Large intestine (tissue), 3 donors: ENCODE measurements around the gene SPRED1. TPM values are rescaled to one million over a fixed set of nuclear protein-coding genes. Genes with fewer than 3 reads are reported as not detected.

Experiments used
- DNase-seq, 2 donors: peaks; one replicate each; pipeline versions ENCODE4 v3.0.0 to v3.0.0-alpha.2; 2013
- H3K27ac ChIP-seq: one replicate; pipeline ENCODE4 v1.5.1; 2013; ENCODE audit warnings: low read length
- H3K27me3 ChIP-seq: 2 replicates; pipeline ENCODE4 v1.6.1; 2013; ENCODE audit warnings: low read length; ENCODE audit not compliant: control insufficient read depth, insufficient read depth
- H3K36me3 ChIP-seq: 2 replicates; pipeline ENCODE4 v1.6.1; 2013; ENCODE audit warnings: low read length; ENCODE audit not compliant: control insufficient read depth, insufficient read depth
- H3K4me1 ChIP-seq: one replicate; pipeline ENCODE4 v1.6.1; 2013; ENCODE audit warnings: low read length; ENCODE audit not compliant: control insufficient read depth, insufficient read depth
- H3K4me3 ChIP-seq: one replicate; pipeline ENCODE4 v1.5.1; 2013; ENCODE audit warnings: low read length
- H3K9me3 ChIP-seq: one replicate; pipeline ENCODE4 v1.6.1; 2013; ENCODE audit warnings: mild to moderate bottlenecking, low read depth, low read length, moderate library complexity; ENCODE audit not compliant: control insufficient read depth
- WGBS: methylation state at CpG from one replicate; pipeline ENCODE4 v1.1.5; 2013; ENCODE audit warnings: low lambda C conversion rate; ENCODE audit not compliant: insufficient coverage; 5-methylcytosine and 5-hydroxymethylcytosine counted together
- polyA plus RNA-seq: library from polyadenylated mRNA; unstranded; fragments of 120-200 nt; gene quantifications from one replicate; pipeline ENCODE4 v1.2.1, GENCODE V29; 2013

Gene SPRED1
- polyA plus RNA-seq, 1 donor = 28.2 TPM

DNA sequence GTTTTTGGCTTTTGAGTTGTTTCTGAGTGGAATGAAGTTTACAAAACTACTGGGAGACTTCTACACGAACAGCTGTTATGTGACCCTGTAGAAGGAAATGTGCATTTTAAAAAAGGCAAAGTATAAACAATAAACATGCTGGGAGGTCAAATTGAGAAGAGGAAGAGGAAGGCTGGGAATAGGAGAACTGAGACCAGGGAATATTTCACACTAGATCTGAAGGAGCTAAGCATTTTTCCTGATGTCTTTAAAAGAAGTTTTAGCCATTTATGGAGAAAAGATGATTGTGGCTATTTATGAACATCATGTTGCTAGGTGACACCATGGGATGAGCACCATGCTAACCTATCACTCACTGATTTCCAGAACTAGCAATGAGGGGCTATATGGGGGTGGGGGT lies 125.0 kb downstream of the SPRED1 start:
- peak in 1 of 2 donors; percentile 5 for DNase-seq
- 71% methylated on average over 1 of the region's 1 CpG for WGBS

DNA sequence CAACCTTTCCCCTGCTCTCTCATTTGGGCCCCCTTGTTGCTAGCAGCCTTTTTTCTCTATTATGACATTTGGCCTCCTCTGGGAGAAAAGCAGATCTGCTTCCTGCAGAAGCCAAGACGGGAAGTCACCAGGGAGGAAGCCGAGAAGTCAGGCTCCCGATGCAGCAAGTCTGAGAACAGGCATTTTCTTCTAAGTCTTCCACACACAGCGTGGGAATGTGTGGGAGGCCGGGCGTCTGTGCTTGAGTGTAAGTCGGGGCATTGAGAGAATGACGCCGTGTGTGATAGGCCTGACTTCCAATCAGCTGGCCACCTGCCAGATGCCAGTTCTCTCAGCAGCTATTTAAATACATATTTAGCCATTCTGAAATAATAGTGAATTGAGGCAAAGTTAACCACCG lies 125.5 kb downstream of the SPRED1 start:
- DNase-seq = peak; percentile 6 to 12
- no peaks in the 10 kb centered on the region for H3K9me3 ChIP-seq
- H3K4me3 ChIP-seq = no peak overlapping the region
- peak overlapping the region; percentile 13 for H3K27ac ChIP-seq
- 43% methylated on average over 1 of the region's 10 CpGs for WGBS
- no peaks in the 10 kb centered on the region for H3K36me3 ChIP-seq
- no peaks in the 10 kb centered on the region for H3K4me1 ChIP-seq
- peaks cover 3% of the 10 kb centered on the region for H3K27me3 ChIP-seq

More for the DNA sequence above, 125.0 kb downstream of the SPRED1 start:
- no peaks in the 10 kb centered on the region for H3K4me1 ChIP-seq
- no peak overlapping the region for H3K4me3 ChIP-seq
- no peaks in the 10 kb centered on the region for H3K36me3 ChIP-seq
- H3K27me3 ChIP-seq = peaks cover 3% of the 10 kb centered on the region
- peak overlapping the region; percentile 13 for H3K27ac ChIP-seq
- no peaks in the 10 kb centered on the region for H3K9me3 ChIP-seq

DNA sequence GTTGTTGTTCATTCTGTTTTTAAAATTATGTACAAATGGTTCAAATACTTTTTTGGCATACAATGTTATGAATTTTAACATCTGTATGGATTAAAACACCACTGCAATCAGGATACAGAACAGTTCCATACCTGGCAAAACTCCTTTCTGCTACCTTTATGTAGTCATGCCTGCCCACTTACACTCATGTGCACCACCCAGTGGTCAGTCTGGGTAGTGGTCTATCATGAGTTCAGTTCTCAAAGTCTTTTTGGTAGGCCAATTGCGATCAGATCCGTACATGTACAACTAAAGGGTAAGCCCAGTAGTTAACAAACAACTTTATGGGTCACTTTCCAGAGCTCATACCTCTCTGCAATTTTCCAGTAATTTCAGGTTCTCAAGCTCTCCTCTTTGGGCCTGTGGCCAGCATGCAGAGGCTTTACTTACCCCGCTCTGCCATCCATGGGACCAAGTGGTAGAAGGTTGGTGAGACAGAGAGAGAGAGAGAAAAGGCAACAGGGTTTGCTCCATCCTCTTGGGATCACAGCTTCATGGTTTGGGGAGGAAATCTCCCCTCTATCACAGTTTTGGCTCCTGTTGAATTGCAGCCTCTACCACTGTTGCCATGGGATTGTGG lies 137.4 kb downstream of the SPRED1 start:
- Histone ChIP-seq H3K4me1 (no peaks in the 10 kb centered on the region), H3K9me3 (no peaks in the 10 kb centered on the region), H3K27me3 (no peaks in the 10 kb centered on the region), H3K36me3 (no peaks in the 10 kb centered on the region), H3K27ac (no peak overlapping the region), H3K4me3 (no peak overlapping the region)
- peak; percentile 33 to 52 for DNase-seq
- WGBS = no CpG with 5 or more reads among the region's 3 CpGs

DNA sequence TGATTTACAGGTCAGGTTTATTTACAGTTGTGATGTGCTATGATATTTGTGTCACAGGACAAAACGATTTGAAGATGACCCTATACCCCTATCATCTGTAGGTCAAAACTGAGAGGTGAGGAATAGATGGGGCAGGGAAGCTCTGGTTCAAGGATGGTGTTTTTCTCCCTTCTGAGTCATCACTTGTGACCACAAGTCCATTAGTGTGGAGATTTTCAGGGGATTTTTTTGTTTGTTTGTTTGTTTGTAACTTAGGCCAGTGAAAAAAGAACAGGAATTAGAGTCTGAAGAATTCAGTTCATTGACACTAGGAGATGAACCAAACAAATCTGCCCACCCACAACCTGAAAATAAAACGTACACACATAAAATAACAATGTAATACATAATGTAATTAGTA lies 138.6 kb downstream of the SPRED1 start:
- no peak for DNase-seq
- Histone ChIP-seq H3K27me3 (no peaks in the 10 kb centered on the region), H3K4me3 (no peak overlapping the region), H3K36me3 (no peaks in the 10 kb centered on the region), H3K4me1 (no peaks in the 10 kb centered on the region), H3K27ac (no peak overlapping the region), H3K9me3 (no peaks in the 10 kb centered on the region)
- WGBS = 53% methylated on average over 2 of the region's 2 CpGs

DNA sequence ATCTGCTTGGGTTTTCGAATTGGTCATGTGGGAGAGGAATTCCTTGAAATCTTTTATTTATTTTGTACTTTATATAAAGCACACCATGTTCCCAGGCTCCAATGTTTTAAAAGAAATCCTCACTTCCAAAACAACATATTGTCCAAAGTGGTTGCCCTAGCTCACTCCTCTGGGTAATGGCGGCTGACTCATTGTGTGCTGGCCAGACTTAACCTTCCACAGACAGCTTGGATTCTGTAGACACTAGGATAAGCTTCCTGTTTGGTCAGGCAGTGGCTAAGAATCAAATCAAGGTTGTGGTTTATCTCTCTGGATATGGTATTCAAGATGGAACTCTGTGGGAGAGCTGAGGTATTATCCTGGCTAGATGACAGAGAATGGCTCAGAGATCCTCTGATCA lies 145.5 kb downstream of the SPRED1 start:
- H3K27me3 ChIP-seq = peaks cover 2% of the 10 kb centered on the region
- WGBS = no CpG with 5 or more reads among the region's 2 CpGs
- H3K36me3 ChIP-seq = no peaks in the 10 kb centered on the region
- H3K4me1 ChIP-seq = no peaks in the 10 kb centered on the region
- H3K27ac ChIP-seq = no peak overlapping the region
- no peak for DNase-seq
- H3K9me3 ChIP-seq = no peaks in the 10 kb centered on the region
- no peak overlapping the region for H3K4me3 ChIP-seq

DNA sequence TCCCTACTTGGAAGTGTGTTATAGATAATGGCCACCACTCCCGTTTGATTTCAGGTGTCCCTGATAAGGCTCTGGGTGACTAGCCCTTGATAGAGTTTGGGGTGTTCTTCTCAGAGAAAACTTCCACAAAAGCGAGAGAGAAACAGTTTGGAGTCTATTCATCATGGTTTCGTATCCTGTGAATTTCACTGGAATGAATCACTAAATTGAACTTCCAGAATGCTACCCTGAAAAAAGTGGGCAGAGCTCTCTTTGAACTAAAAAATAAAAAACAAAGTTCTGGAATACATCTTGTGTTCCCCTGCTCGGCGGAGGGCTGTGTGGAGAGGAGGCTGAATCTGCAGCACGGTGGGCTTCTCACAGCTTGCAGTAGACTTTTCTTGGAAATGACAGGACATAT lies 148.5 kb downstream of the SPRED1 start:
- Histone ChIP-seq H3K27ac (no peak overlapping the region), H3K4me1 (no peaks in the 10 kb centered on the region), H3K4me3 (no peak overlapping the region), H3K36me3 (no peaks in the 10 kb centered on the region), H3K9me3 (no peaks in the 10 kb centered on the region), H3K27me3 (peaks cover 2% of the 10 kb centered on the region)
- no CpG with 5 or more reads among the region's 6 CpGs for WGBS
- no peak for DNase-seq

DNA sequence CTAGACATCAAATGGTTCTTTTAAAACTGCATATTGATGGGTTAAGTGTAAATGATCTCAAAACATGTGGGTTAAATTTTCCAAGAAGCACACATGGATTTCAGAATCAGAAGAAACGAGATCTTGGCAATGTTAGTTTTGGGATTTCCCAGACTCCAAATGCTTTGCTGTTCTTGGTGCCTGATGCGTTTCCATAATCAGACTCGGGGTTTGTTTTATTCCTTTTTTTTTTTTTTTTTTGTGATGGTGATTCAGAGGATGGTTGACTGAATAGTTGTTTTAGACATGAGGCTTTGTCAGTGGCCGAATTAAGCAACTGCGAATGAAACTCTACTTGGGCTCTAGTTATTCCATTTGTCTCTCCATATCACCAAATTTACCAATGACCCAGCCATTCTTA lies 149.1 kb downstream of the SPRED1 start:
- H3K4me3 ChIP-seq = no peak overlapping the region
- no peak for DNase-seq
- H3K9me3 ChIP-seq = no peaks in the 10 kb centered on the region
- WGBS = 90% methylated on average over 3 of the region's 5 CpGs
- H3K36me3 ChIP-seq = no peaks in the 10 kb centered on the region
- H3K27me3 ChIP-seq = peaks cover 2% of the 10 kb centered on the region
- H3K27ac ChIP-seq = no peak overlapping the region
- H3K4me1 ChIP-seq = no peaks in the 10 kb centered on the region

DNA sequence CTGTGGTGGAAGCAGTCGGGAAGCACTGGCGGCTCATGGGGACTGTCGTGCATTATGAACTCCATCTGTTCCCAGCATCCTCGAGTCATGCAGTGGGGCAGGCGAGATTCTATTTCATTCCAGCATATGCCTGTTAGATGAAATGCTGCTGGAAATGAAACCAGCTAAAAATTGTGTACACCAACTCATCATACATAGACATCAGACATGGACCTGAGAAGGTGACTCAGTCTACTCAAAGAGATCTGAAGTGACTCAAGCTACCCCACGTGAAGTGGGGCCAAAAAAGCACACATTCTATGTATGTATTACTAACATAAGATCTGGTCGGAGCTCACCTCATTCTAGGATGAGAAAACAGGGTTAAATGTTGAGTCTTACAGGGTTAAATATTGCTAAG lies 153.8 kb downstream of the SPRED1 start:
- Histone ChIP-seq H3K4me1 (no peaks in the 10 kb centered on the region), H3K27me3 (no peaks in the 10 kb centered on the region), H3K4me3 (no peak overlapping the region), H3K27ac (no peak overlapping the region), H3K36me3 (no peaks in the 10 kb centered on the region), H3K9me3 (no peaks in the 10 kb centered on the region)
- no peak for DNase-seq
- WGBS = 50% methylated on average over 1 of the region's 7 CpGs

Other genes with a start within 250 kb of the SPRED1 start
- gene FAM98B, start 201.3 kb downstream of the SPRED1 start, polyA plus RNA-seq = 31.3 TPM